Measurements from ENCODE around the gene CCNDBP1. TPM values are rescaled to one million over a fixed set of nuclear protein-coding genes. Genes with fewer than 3 reads are reported as not detected.

CCNDBP1 gene
- polyA plus RNA-seq, 1 of the 3 experiments (the other 2 are of a cell fraction), result 63.6 TPM

DNA sequence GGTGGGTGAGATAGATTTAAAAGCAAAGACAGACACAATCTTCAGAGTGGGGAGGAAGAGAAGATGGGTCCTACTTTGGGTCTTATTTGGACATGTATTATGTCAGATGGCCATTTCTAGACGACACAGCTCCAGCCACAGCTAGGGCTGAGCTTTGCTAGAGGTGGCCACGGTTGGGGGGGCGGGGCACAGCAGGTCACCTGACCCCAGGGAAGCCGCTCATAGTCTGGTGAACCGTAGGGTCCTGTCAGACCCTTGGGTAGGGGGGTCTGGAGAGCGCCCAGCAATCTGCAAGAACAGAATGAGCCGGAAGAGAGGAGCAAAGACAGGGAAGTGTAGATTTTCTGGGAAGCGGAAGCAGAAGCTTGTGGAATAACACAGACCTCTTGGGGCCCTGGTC, 29.0 kb downstream of the CCNDBP1 start:
- H3K4me1 ChIP-seq (ENCODE audit: control insufficient read depth in 1 of 2, insufficient read depth in 2 of 2, low read depth in 1 of 2, low read length in 1 of 2), result peaks cover 0 to 11% of the 10 kb centered on the region in 2 experiments; a peak in 1 of 4 replicates
- no peak overlapping the region for H2AFZ ChIP-seq (ENCODE audit: low read depth)
- no peaks in the 10 kb centered on the region for H3K36me3 ChIP-seq (replicated peaks in 1 of 2; ENCODE audit: control insufficient read depth in 1 of 2, insufficient read depth in 2 of 2, low read length in 1 of 2)
- H3K79me2 ChIP-seq (ENCODE audit: insufficient read depth), result no peaks in the 10 kb centered on the region
- ChIA-PET CTCF (interaction anchor here (0.9 to 11.9 kb wide), 7 partner anchors 10 to 71 kb away, joined by 3 to 70 read pairs (median 4); partner anchors contain the start of gene CCNDBP1), POLR2A (no interaction called here)
- H3K27ac ChIP-seq (ENCODE audit: low read depth in 2 of 2, low read length in 1 of 2), result no peak overlapping the region
- 64% methylated on average over 8 of the region's 8 CpGs for WGBS (ENCODE audit: low lambda C conversion rate)
- no peak for DNase-seq
- peaks cover 8% of the 10 kb centered on the region; the same call in 1 of the 2 replicates for H3K27me3 ChIP-seq (ENCODE audit: insufficient read depth)
- no peaks in the 10 kb centered on the region for H3F3A ChIP-seq (replicated peaks; ENCODE audit: insufficient read depth)
- H3K4me2 ChIP-seq, result no peak overlapping the region
- H3K9ac ChIP-seq, result no peak overlapping the region
- TF ChIP-seq TEAD4 (IDR thresholded peaks at IDR 0.05; ENCODE audit: borderline replicate concordance, insufficient read depth) (no peak), RXRA (IDR thresholded peaks at IDR 0.05; ENCODE audit: borderline replicate concordance, low read depth) (no peak), RAD21 (IDR thresholded peaks at IDR 0.05; ENCODE audit: low read length) (no peak), FOXJ3 (CRISPR knock-in tag; IDR thresholded peaks at IDR 0.05) (no peak), GABPA (IDR thresholded peaks at IDR 0.05; ENCODE audit: low read depth) (no peak), RCOR1 (IDR thresholded peaks at IDR 0.05; ENCODE audit: low read length) (no peak), CHD2 (IDR thresholded peaks at IDR 0.05; ENCODE audit: low read length, partially characterized antibody) (no peak)
- no peak overlapping the region for H3K4me3 ChIP-seq (ENCODE audit: low read depth in 2 of 2, low read length in 1 of 2)
- no peaks in the 10 kb centered on the region for H4K20me1 ChIP-seq (ENCODE audit: insufficient read depth)
- no peaks in the 10 kb centered on the region for H3K9me2 ChIP-seq
- no peaks in the 10 kb centered on the region for H3K9me3 ChIP-seq

DNA sequence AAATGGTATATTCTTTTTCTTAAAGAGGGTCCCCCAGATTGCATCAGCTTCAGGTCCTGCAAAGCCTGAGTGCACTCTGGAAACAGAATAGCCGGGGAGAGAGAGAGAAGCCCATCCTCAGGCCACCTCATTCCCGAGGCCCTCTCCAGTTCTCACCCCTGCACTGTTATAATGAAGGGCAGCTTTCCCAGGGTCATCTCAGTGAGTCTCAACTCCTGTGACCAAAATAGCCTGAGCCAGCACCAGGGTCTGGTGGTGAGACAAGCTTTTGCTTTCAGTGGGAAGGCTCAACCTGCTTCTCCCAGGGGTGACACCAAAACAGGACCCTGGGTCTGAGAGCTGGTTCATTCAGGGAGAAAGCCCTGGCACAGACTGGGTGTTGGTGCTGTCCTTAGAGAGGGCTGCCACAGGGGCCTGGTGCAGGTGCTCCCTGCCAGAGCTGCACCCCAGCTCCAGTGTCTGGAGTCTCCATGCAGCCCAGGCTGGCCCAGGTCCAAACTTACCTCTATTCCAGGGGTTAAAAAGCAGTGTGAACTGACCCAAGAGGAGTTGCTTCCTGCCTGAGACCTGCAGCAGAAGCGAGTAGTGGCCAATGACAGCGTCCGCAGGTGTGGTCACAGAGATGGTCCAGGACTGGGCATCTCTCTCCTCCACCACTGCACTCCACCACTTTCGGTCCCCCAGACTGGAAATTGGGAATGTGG, 29.5 kb downstream of the CCNDBP1 start:
- H3K79me2 ChIP-seq (ENCODE audit: insufficient read depth), result no peaks in the 10 kb centered on the region
- no peak overlapping the region for H3K4me3 ChIP-seq (ENCODE audit: low read depth in 2 of 2, low read length in 1 of 2)
- ChIA-PET CTCF (interaction anchor here (1.1 to 11.9 kb wide), 6 partner anchors 11 to 70 kb away, joined by 3 to 70 read pairs (median 14); partner anchors contain the start of gene CCNDBP1), POLR2A (no interaction called here)
- 74% methylated on average over 6 of the region's 6 CpGs for WGBS (ENCODE audit: low lambda C conversion rate)
- no peak overlapping the region for H3K9ac ChIP-seq
- H4K20me1 ChIP-seq (ENCODE audit: insufficient read depth), result no peaks in the 10 kb centered on the region
- no peak overlapping the region for H3K4me2 ChIP-seq
- no peak for DNase-seq
- H2AFZ ChIP-seq (ENCODE audit: low read depth), result no peak overlapping the region
- no peak overlapping the region for H3K27ac ChIP-seq (ENCODE audit: low read depth in 2 of 2, low read length in 1 of 2)
- no peaks in the 10 kb centered on the region for H3K9me3 ChIP-seq
- no peaks in the 10 kb centered on the region for H3K36me3 ChIP-seq (replicated peaks in 1 of 2; ENCODE audit: control insufficient read depth in 1 of 2, insufficient read depth in 2 of 2, low read length in 1 of 2)
- TF ChIP-seq TCF12 (IDR thresholded peaks at IDR 0.05), result no peak
- TF ChIP-seq ELF1 (IDR thresholded peaks at IDR 0.05), result no peak
- TF ChIP-seq RCOR1 (IDR thresholded peaks at IDR 0.05; ENCODE audit: low read length), result no peak
- H3K9me2 ChIP-seq, result no peaks in the 10 kb centered on the region
- H3K27me3 ChIP-seq (ENCODE audit: insufficient read depth), result peaks cover 8% of the 10 kb centered on the region; the same call in 1 of the 2 replicates
- peaks cover 0 to 11% of the 10 kb centered on the region in 2 experiments; a peak in 1 of 4 replicates for H3K4me1 ChIP-seq (ENCODE audit: control insufficient read depth in 1 of 2, insufficient read depth in 2 of 2, low read depth in 1 of 2, low read length in 1 of 2)
- H3F3A ChIP-seq (replicated peaks; ENCODE audit: insufficient read depth), result no peaks in the 10 kb centered on the region

DNA sequence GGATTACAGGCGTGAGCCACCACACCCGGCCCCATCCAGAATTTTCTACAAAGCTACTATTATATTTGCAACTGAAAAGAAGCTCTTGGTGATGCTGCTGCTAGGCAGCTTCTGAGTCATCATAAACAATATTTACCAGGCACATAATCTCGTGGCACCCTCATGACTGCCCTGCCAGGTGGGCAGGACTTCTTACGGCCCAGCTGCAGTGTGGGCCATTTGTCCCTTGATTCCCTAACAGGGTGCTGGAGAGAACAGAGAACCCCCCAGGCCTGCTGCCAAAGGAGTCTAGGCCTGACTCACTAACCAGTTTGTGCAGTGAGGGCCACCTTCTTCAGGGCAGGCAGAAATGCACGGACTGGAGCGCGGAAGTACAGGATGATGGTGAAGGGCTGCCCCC, 30.8 kb downstream of the CCNDBP1 start:
- WGBS (ENCODE audit: low lambda C conversion rate), result 85% methylated on average over 5 of the region's 7 CpGs
- ChIA-PET CTCF (interaction anchor here (2.7 to 11.9 kb wide), 3 partner anchors 9 to 69 kb away, joined by 9 to 70 read pairs (median 44); no protein-coding TSS in a partner anchor), POLR2A (no interaction called here)
- H3K27me3 ChIP-seq (ENCODE audit: insufficient read depth), result peaks cover 8% of the 10 kb centered on the region; the same call in 1 of the 2 replicates
- H2AFZ ChIP-seq (ENCODE audit: low read depth), result no peak overlapping the region
- H4K20me1 ChIP-seq (ENCODE audit: insufficient read depth), result no peaks in the 10 kb centered on the region
- no peak for DNase-seq
- H3K27ac ChIP-seq (ENCODE audit: low read depth in 2 of 2, low read length in 1 of 2), result no peak overlapping the region
- H3K4me1 ChIP-seq (ENCODE audit: control insufficient read depth in 1 of 2, insufficient read depth in 2 of 2, low read depth in 1 of 2, low read length in 1 of 2), result peaks cover 0 to 20% of the 10 kb centered on the region in 2 experiments; a peak in 1 of 4 replicates
- H3K36me3 ChIP-seq (replicated peaks in 1 of 2; ENCODE audit: control insufficient read depth in 1 of 2, insufficient read depth in 2 of 2, low read length in 1 of 2), result no peaks in the 10 kb centered on the region
- H3K79me2 ChIP-seq (ENCODE audit: insufficient read depth), result no peaks in the 10 kb centered on the region
- no peak overlapping the region for H3K9ac ChIP-seq
- H3K9me3 ChIP-seq, result no peaks in the 10 kb centered on the region
- H3K9me2 ChIP-seq, result no peaks in the 10 kb centered on the region
- H3F3A ChIP-seq (replicated peaks; ENCODE audit: insufficient read depth), result no peaks in the 10 kb centered on the region
- no peak overlapping the region for H3K4me2 ChIP-seq
- H3K4me3 ChIP-seq (ENCODE audit: low read depth in 2 of 2, low read length in 1 of 2), result no peak overlapping the region
- TF ChIP-seq FOXM1 (IDR thresholded peaks at IDR 0.05; ENCODE audit: low read depth), result no peak
- TF ChIP-seq EP300 (IDR thresholded peaks at IDR 0.05; ENCODE audit: borderline replicate concordance in 1 of 2, low read depth in 1 of 2, low read length in 1 of 2), result no peak
- TF ChIP-seq RAD21 (IDR thresholded peaks at IDR 0.05; ENCODE audit: low read length), result no peak
- TF ChIP-seq CHD2 (IDR thresholded peaks at IDR 0.05; ENCODE audit: low read length, partially characterized antibody), result no peak
- no peak for TF ChIP-seq ELF1 (IDR thresholded peaks at IDR 0.05)
- TF ChIP-seq, protein P1, sequence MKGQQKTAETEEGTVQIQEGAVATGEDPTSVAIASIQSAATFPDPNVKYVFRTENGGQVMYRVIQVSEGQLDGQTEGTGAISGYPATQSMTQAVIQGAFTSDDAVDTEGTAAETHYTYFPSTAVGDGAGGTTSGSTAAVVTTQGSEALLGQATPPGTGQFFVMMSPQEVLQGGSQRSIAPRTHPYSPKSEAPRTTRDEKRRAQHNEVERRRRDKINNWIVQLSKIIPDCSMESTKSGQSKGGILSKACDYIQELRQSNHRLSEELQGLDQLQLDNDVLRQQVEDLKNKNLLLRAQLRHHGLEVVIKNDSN (IDR thresholded peaks at IDR 0.05; ENCODE audit: borderline replicate concordance, low read depth), result no peak
- no peak for TF ChIP-seq FOXJ3 (CRISPR knock-in tag; IDR thresholded peaks at IDR 0.05)
- TF ChIP-seq, protein P2, sequence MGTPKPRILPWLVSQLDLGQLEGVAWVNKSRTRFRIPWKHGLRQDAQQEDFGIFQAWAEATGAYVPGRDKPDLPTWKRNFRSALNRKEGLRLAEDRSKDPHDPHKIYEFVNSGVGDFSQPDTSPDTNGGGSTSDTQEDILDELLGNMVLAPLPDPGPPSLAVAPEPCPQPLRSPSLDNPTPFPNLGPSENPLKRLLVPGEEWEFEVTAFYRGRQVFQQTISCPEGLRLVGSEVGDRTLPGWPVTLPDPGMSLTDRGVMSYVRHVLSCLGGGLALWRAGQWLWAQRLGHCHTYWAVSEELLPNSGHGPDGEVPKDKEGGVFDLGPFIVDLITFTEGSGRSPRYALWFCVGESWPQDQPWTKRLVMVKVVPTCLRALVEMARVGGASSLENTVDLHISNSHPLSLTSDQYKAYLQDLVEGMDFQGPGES (IDR thresholded peaks at IDR 0.05; ENCODE audit: low read depth, low read length), result no peak
- TF ChIP-seq, protein P3, sequence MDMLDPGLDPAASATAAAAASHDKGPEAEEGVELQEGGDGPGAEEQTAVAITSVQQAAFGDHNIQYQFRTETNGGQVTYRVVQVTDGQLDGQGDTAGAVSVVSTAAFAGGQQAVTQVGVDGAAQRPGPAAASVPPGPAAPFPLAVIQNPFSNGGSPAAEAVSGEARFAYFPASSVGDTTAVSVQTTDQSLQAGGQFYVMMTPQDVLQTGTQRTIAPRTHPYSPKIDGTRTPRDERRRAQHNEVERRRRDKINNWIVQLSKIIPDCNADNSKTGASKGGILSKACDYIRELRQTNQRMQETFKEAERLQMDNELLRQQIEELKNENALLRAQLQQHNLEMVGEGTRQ (IDR thresholded peaks at IDR 0.05; ENCODE audit: borderline replicate concordance, low read depth, low read length), result no peak
- TF ChIP-seq FOSL2 (IDR thresholded peaks at IDR 0.05; ENCODE audit: borderline replicate concordance, low read depth), result no peak
- no peak for TF ChIP-seq TAF1 (IDR thresholded peaks at IDR 0.05; ENCODE audit: borderline replicate concordance, low read depth, low read length)
- TF ChIP-seq MXI1 (IDR thresholded peaks at IDR 0.05; ENCODE audit: low read depth, low read length), result no peak
- no peak for TF ChIP-seq GATA2 (CRISPR knock-in tag; IDR thresholded peaks at IDR 0.05)
- TF ChIP-seq SIN3A (IDR thresholded peaks at IDR 0.05; ENCODE audit: borderline replicate concordance, low read depth, low read length), result no peak
